Rectal smooth muscle tissue (tissue), 1 donor: ENCODE measurements around the gene PPP1R18.

Experiments used
- H3K27ac ChIP-seq: one replicate; pipeline ENCODE4 v1.7.0; 2013; ENCODE audit warnings: low read depth, low read length, inconsistent platforms
- H3K27me3 ChIP-seq: one replicate; pipeline ENCODE4 v1.7.0; 2013; ENCODE audit warnings: low read length; ENCODE audit not compliant: control insufficient read depth, insufficient read depth
- H3K36me3 ChIP-seq: one replicate; pipeline ENCODE4 v1.7.0; 2013; ENCODE audit warnings: low read length; ENCODE audit not compliant: control insufficient read depth, insufficient read depth
- H3K4me1 ChIP-seq: one replicate; pipeline ENCODE4 v1.7.0; 2013; ENCODE audit warnings: low read length; ENCODE audit not compliant: control insufficient read depth, insufficient read depth
- H3K4me3 ChIP-seq: one replicate; pipeline ENCODE4 v1.7.0; 2013; ENCODE audit warnings: low read length
- H3K9ac ChIP-seq: one replicate; pipeline ENCODE4 v1.7.0; 2013; ENCODE audit warnings: low read length

PPP1R18 gene

DNA sequence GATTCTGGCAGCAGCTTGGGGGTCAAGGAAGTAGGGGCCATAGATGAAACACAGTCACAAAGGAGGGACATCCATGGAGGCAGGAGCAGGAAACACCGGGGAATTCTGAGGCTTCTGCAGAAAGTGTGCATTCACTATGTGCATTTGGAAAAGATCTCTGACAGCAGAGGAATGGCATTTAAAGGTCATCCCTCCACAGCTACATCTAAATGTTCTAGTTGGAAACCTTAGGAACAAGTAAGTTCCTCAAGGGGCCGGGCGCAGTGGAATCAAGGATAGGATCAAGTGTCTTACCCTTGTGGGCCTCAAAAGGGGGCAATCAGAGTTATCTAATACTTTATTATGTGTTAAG is 30.7 kb downstream of the PPP1R18 start:
- Histone ChIP-seq H3K4me1 (no peaks in the 10 kb centered on the region), H3K4me3 (no peak overlapping the region), H3K36me3 (peaks cover 63% of the 10 kb centered on the region), H3K27me3 (no peaks in the 10 kb centered on the region), H3K27ac (no peak overlapping the region), H3K9ac (no peak overlapping the region)

DNA sequence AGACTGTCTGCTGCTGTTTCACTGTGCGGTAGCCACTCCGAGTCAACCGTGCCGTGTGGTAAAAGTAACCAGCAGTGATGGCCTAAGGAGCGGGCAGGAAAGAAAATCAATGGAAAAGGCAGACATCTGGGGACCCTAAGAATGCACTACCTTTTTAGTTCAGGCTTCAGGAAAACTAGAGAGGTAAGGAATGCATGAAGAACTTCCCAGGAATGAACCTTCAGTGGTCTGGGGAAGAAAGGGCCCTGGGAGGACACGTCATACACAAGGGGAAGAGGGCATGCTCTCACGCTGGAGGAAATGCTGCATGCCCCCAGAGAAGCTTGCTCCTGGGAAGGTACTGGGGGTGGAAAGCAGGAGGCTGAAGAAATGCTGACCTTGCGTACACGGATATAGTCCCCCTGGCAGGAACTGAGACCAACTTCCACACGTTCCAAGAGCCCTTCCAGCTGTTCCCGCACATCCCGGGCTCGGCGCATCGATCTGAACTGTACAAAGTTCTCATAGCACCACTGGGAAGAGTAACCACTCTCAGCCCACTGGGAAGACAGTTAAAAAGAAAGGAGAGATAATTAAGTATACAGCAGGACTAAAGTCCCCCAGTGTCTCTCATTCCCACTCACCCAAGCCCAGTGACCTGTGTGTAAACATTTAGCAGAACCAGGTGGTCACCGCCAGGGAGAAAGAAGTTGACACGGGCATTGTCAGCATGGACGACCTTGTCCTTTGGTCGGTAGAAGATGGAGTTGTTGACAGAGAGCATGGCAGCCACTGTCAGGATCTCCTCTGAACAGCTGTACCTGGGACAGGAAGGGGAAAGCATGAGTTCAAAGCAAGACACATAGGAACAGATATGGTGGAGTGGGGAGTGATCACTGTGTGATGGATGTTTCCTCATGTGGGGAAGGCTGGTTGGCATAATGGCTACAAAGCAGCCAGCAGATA is 31.4 kb downstream of the PPP1R18 start:
- Histone ChIP-seq H3K9ac (no peak overlapping the region), H3K27ac (no peak overlapping the region), H3K4me1 (no peaks in the 10 kb centered on the region), H3K27me3 (no peaks in the 10 kb centered on the region), H3K4me3 (no peak overlapping the region), H3K36me3 (peaks cover 59% of the 10 kb centered on the region)

DNA sequence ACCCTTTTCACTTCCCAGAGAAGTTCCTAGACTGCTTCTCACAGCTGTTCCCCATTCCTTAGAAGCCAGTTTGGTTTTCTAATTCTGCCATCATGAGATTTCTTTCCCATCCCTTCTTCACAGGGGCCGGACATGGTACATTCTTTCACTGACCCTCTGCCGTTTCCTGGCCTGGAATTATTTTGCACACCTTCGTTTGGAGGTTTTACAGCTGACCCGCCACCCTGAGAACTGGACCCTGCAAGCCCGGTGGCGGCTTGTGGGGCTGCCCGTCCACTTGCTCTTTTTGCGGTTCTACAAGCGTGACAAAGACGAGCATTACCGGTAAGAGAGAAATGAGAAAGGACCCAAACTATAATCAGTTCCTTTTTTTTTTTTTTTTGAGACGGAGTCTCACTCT is 35.3 kb downstream of the PPP1R18 start:
- no peak overlapping the region for H3K9ac ChIP-seq
- peaks cover 5% of the 10 kb centered on the region for H3K4me1 ChIP-seq
- peaks cover 30% of the 10 kb centered on the region for H3K36me3 ChIP-seq
- no peak overlapping the region for H3K27ac ChIP-seq
- no peaks in the 10 kb centered on the region for H3K27me3 ChIP-seq
- no peak overlapping the region for H3K4me3 ChIP-seq

DNA sequence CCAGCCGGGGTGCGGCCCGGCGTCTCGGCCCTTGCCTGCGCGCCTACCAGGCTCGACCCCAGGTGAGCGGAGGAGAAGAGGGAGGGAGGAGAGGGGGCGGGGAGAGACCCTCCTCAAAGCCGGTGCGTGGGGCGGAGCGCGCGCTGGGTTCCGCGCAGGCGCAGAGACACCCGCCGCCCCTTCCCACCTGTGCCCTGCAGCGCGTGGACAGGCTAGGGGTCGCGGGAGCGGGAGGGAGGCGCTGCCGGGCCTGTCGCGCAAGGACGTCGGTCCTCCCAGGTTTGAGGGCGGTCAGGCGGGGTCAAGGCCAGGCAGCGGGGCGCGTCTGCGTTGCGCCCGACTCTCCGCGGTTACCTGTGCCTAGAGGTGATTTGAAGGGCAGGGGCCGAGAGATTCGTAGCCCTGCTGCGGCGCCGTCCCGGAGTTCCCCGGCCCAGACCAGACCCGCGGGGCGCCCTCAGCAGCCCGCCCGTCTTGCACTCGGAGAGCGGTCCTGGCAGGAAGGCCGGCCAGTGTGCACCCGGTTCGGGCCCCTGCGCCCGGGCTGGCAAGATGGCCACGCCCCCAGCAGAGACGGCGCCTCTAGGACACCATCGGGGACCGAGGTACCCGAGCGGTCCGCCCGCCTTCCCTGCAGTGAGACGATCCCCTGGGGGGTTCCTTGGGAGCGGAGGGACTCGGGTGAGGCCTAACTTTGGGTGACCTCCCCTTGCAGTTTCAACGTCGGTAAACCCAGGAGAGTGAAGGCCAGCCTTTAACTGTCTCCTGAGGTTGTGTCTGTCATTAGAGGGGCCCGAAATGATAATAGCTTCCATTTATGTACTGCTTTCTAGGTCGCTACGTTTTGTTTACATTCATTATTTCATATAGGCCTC is 39.0 kb downstream of the PPP1R18 start:
- Histone ChIP-seq H3K4me3 (peak overlapping the region; percentile 92), H3K36me3 (peaks cover 19% of the 10 kb centered on the region), H3K9ac (peak overlapping the region; percentile 98), H3K27ac (peak overlapping the region; percentile 98), H3K4me1 (peaks cover 5% of the 10 kb centered on the region), H3K27me3 (no peaks in the 10 kb centered on the region)

DNA sequence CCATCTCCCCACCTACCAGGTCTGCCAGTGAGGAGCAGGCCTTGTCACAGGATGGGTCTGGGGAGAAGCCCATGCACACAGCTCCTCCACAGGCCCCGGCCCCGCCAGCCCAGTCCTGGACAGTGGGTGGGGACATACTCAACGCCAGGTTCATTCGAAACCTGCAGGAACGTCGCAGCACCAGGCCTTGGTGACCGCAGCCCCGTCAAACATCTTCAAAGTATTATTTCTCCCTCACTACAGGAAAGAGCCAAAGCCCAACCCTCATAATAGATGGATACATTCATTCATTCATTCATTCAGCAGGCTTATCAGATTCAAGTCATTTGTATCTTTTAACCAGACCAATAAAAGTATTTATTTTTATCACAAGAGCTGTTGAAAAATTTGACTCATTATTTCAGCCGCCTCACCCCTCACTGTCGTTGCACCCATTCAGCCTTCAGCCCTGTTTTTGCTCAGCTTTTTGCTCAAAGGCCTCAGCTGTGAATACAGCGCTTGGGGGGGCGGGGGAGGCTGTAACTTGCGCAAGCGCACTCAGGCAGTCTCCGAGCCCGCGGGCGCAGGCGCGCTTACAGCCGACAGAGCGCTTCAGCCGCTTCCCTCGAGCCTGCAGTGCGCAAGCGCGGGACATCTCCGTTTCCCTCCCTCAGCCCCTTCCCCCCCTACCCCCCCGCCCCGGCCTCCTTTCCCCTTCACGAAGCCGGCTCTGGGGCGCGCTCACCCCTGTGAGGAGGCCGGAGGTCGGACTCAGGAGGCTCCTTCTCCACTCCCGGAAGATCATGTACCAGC is 39.8 kb downstream of the PPP1R18 start, which contains the start of gene C6orf136:
Gene C6orf136, plus strand, starts transcription at position 684 of the 792 bp plus-strand sequence. Its CDS starts 99 bp downstream, at position 783.
- Histone ChIP-seq H3K36me3 (peaks cover 12% of the 10 kb centered on the region), H3K9ac (peak within 1 kb of the TSS; percentile 98), H3K27ac (peak within 1 kb of the TSS; percentile 98), H3K4me1 (peaks cover 5% of the 10 kb centered on the region), H3K4me3 (peak within 1 kb of the TSS; percentile 92), H3K27me3 (no peaks in the 10 kb centered on the region)

DNA sequence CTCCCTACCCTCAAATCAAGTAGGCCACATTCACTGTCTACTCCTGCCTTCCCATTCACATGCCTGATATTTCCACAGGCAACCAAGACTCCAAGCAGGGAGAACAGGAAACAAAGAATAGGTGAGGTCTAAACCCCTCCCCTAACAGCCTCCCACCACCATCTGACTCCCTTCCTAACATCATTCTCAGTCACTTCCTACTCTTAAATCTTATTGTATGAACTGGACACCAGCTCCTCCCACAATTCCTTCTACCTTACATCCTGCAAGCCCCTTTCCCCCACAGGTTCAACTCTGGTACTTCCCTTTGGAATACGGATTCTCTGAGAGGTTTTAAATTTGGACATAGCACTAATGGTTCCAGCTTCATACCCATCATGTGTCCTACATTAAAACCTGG is 40.5 kb downstream of the PPP1R18 start:
- Histone ChIP-seq H3K27ac (no peak overlapping the region), H3K4me1 (peaks cover 5% of the 10 kb centered on the region), H3K9ac (no peak overlapping the region), H3K36me3 (peaks cover 11% of the 10 kb centered on the region), H3K27me3 (no peaks in the 10 kb centered on the region), H3K4me3 (no peak overlapping the region)

DNA sequence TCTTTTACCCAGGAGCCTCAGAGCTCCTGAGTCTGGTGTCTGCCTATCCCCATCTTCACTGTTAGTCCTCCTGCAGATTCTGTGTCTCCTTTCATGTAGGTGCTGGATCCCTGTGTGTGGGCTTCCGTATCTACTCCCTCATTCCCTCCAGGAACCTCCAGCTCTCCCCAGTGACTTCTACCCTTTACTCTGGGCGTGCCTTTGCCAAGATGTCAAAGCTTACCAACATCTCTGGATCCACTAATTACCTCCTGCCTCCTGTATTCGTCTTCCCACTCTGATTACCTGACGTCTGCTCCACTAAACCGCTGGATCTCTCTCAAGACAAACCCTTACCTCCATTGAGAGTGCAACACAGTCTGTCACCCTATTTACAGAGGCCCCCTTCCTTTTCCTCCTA is 41.7 kb downstream of the PPP1R18 start:
- no peak overlapping the region for H3K9ac ChIP-seq
- no peaks in the 10 kb centered on the region for H3K27me3 ChIP-seq
- H3K27ac ChIP-seq: no peak overlapping the region
- H3K4me3 ChIP-seq: no peak overlapping the region
- peaks cover 20% of the 10 kb centered on the region for H3K36me3 ChIP-seq
- H3K4me1 ChIP-seq: peaks cover 5% of the 10 kb centered on the region

DNA sequence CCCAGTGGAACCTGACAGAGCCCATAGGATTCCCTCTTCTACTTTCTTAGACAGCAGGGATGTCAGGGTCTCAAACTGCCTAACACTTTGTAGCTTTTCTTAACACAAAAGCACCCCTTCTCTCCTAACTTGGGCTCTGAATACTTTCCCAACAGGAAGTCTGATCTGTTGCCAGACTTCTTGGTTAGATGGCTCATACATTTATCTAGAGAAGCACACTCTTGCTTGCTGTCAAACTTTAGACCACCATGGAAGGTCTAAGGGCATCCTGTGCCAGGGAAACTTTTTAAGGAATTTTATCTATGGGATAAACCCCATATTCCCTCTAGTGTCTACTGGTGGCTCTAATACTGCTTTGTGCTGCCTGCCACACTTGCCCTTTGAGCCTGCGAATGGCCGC is 42.8 kb downstream of the PPP1R18 start:
- Histone ChIP-seq H3K9ac (no peak overlapping the region), H3K36me3 (peaks cover 20% of the 10 kb centered on the region)

DNA sequence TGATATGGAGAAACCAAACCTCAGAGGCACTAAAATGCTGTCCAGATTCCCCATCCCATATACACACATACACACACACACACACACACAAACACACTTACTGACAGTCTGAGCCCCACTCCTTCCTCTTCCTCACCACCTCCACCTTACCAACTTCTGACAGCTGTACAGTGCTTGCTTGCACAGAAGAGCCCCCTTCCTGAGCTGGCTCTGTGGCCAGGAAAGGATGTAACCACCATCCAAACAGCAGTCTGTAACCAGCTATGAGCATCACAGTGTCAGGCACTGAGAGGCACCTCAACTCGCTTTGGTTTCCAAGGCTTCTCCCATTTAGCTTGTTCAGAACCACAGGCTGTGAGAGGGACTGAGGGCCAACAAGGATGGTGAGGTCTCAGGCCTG is 45.4 kb downstream of the PPP1R18 start:
- Histone ChIP-seq H3K27me3 (no peaks in the 10 kb centered on the region), H3K36me3 (peaks cover 20% of the 10 kb centered on the region), H3K4me3 (no peak overlapping the region), H3K9ac (no peak overlapping the region), H3K27ac (no peak overlapping the region), H3K4me1 (no peaks in the 10 kb centered on the region)

More for the DNA sequence above, 42.8 kb downstream of the PPP1R18 start:
- H3K4me1 ChIP-seq: peaks cover 5% of the 10 kb centered on the region
- H3K4me3 ChIP-seq: no peak overlapping the region
- H3K27ac ChIP-seq: no peak overlapping the region
- no peaks in the 10 kb centered on the region for H3K27me3 ChIP-seq

DNA sequence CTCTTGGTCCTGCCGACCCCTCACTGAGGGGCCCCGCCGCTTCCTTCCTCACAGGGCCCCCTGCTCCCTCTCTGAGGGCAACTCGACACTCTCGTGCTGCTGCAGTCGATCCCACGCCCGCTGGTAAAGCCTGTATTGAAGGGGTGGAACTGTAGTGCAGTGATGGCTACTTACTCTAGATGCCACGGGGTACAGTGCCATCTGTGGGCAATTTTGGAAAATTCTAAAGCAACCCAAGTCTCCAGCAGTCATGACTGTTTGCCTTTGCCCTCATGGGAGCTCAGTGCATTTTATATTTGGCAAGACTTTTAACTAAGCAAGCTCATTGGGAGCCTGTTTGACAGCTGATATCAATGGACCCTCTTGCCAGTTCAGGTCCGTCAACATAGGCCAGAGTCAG is 46.0 kb downstream of the PPP1R18 start:
- Histone ChIP-seq H3K27ac (no peak overlapping the region), H3K4me3 (no peak overlapping the region), H3K36me3 (peaks cover 18% of the 10 kb centered on the region), H3K4me1 (no peaks in the 10 kb centered on the region), H3K27me3 (no peaks in the 10 kb centered on the region), H3K9ac (no peak overlapping the region)

DNA sequence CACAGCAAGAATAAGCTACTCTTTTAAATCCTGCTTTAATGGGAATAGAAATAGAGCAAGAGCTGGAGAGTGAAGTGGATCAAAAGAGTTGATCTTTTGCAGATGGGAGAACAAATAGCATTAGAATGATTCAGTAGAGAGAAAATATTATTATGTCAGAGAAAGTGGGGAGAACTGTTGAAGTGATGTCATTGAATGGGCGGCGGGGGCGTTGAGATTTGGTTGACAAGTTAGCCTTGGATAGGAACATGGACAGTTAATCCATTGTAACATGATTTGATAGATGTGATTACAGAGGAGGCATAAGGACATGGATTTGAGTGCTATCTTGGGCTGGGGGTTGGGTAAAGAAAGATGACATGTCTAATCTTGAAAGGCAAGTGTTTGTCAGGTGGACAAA is 50.6 kb downstream of the PPP1R18 start:
- no peak overlapping the region for H3K9ac ChIP-seq
- H3K4me3 ChIP-seq: no peak overlapping the region
- H3K36me3 ChIP-seq: peaks cover 11% of the 10 kb centered on the region
- H3K27ac ChIP-seq: no peak overlapping the region
- no peaks in the 10 kb centered on the region for H3K4me1 ChIP-seq
- no peaks in the 10 kb centered on the region for H3K27me3 ChIP-seq
